Colonic mucosa (tissue), 4 donors: ENCODE measurements around the gene HPS4. TPM values are rescaled to one million over a fixed set of nuclear protein-coding genes. Genes with fewer than 3 reads are reported as not detected.
"Not testable (repeated sequence)": the region's sequence is repeated elsewhere in the genome, so short reads cannot be mapped to it uniquely, and the experiment has no call there.

Experiments
- DNase-seq: peaks from one replicate; pipeline ENCODE4 v3.0.0-alpha.2; 2020
- H3K27ac ChIP-seq: fragments of 200-600 bp; one replicate; pipeline ENCODE4 v1.8.0; 2021
- H3K27me3 ChIP-seq: fragments of 200-600 bp; one replicate; pipeline ENCODE4 v1.8.0; 2021
- H3K36me3 ChIP-seq: fragments of 200-600 bp; one replicate; pipeline ENCODE4 v1.8.0; 2021
- H3K4me1 ChIP-seq: fragments of 200-600 bp; one replicate; pipeline ENCODE4 v1.8.0; 2021; ENCODE audit warnings: mild to moderate bottlenecking
- H3K4me3 ChIP-seq: fragments of 200-600 bp; one replicate; pipeline ENCODE4 v1.8.0; 2021
- H3K9ac ChIP-seq, 2 donors: one replicate each; pipeline ENCODE4 v1.7.0; 2013; ENCODE audit warnings: control low read depth in 2 of 2, low read depth in 2 of 2, low read length in 2 of 2
- H3K9me3 ChIP-seq: fragments of 200-600 bp; one replicate; pipeline ENCODE4 v1.8.0; 2021
- intact Hi-C: fragments of 100-400 bp; cut with DNase I; formaldehyde crosslinking; loops from one replicate; pipeline ENCODE4 v1.14.1; 2022
- total RNA-seq, 2 donors: library from RNA; stranded (reverse); fragmentation: NEBNext Ultra II Directional in 1 of 2; extraction: Animal tissue kit (Norgen Biotek cat#: 25700) in 1 of 2; gene quantifications; one replicate each; pipeline ENCODE4 v1.2.1, GENCODE V29; 2021
- TF ChIP-seq, protein P1 (sequence below): fragments of 200-600 bp; IDR thresholded peaks from one replicate; pipeline ENCODE4 v1.8.0; 2022; ENCODE audit warnings: antibody characterized with exemption, mild to moderate bottlenecking
- donor health status: healthy.
- donor health status: DM: no; HTN: no; CAD: no.
- donor health status: DM: no; HTN: no; CAD: no.

HPS4 gene
- total RNA-seq, 2 donors from 2014 or later = 23.8 to 26.3 TPM

GRCh38 chr22:26443901-26444690, 39.5 kb downstream of the HPS4 start:
- Histone ChIP-seq H3K9ac (no peak overlapping the region), H3K9me3 (no peaks in the 10 kb centered on the region), H3K27ac (no peak overlapping the region), H3K36me3 (no peaks in the 10 kb centered on the region), H3K27me3 (no peaks in the 10 kb centered on the region), H3K4me1 (no peaks in the 10 kb centered on the region), H3K4me3 (no peak overlapping the region)
- no peak for DNase-seq
- intact Hi-C loops = no loop called here
- TF ChIP-seq, protein P1, sequence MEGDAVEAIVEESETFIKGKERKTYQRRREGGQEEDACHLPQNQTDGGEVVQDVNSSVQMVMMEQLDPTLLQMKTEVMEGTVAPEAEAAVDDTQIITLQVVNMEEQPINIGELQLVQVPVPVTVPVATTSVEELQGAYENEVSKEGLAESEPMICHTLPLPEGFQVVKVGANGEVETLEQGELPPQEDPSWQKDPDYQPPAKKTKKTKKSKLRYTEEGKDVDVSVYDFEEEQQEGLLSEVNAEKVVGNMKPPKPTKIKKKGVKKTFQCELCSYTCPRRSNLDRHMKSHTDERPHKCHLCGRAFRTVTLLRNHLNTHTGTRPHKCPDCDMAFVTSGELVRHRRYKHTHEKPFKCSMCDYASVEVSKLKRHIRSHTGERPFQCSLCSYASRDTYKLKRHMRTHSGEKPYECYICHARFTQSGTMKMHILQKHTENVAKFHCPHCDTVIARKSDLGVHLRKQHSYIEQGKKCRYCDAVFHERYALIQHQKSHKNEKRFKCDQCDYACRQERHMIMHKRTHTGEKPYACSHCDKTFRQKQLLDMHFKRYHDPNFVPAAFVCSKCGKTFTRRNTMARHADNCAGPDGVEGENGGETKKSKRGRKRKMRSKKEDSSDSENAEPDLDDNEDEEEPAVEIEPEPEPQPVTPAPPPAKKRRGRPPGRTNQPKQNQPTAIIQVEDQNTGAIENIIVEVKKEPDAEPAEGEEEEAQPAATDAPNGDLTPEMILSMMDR = no peak

DNA sequence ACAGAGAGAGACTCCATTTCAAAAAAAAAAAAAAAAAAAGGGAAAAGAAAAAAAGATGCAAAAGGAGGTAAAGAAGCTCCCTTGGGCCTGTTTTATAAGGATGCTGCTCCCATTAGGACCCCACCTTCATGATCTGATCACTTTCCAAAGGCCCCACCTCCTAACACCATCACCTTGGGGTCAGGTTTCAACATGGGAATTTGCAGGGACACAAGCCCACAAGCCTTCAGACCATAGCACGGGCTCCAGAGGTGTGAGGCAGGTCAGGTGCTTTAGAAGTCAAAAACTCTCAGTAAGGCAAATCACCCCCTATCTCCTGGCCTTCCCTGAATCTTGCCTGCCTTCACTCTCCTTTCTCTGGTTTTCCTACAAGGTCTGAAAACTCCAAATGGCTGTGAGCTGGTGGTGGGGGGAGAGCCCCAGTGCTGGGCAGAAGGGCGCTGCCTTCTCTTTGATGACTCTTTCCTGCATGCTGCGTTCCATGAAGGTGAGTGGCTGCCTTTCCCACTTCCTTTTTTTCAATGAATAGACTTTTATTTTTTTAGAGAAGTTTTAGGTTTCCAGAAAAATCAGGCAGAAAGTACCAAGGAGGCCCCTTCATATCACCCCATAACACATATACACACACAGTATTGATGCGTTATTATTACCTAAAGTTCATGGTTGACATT, 41.4 kb downstream of the HPS4 start:
- intact Hi-C loops = no loop called here
- H3K27ac ChIP-seq = no peak overlapping the region
- no peaks in the 10 kb centered on the region for H3K9me3 ChIP-seq
- TF ChIP-seq, protein P1 = no peak
- H3K4me1 ChIP-seq = peaks cover 3% of the 10 kb centered on the region
- H3K36me3 ChIP-seq = no peaks in the 10 kb centered on the region
- DNase-seq = no peak
- no peak overlapping the region for H3K4me3 ChIP-seq
- no peaks in the 10 kb centered on the region for H3K27me3 ChIP-seq
- no peak overlapping the region for H3K9ac ChIP-seq

DNA sequence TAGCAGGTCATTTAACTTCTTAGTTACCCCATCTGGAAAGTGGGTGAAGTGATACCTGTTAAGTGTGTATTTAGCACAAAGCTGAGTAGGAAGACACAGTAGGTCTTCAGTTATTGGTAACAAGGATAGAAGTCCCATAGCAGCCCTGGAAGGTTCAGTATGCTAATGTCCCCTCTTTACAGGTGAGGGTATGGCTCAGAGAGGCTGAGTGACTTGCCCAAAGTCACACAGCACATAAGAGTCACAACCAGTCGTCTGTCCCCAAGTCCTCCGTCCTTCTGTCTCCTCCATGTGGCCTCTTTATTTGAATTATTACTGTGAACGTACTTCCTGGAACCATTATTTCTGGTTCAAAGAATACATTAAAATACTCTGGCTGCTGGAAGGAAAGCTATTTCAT, 44.0 kb downstream of the HPS4 start:
- Histone ChIP-seq H3K27me3 (no peaks in the 10 kb centered on the region), H3K9me3 (no peaks in the 10 kb centered on the region), H3K9ac (no peak overlapping the region), H3K4me1 (peaks cover 3% of the 10 kb centered on the region), H3K27ac (no peak overlapping the region), H3K36me3 (no peaks in the 10 kb centered on the region), H3K4me3 (no peak overlapping the region)
- DNase-seq = no peak
- TF ChIP-seq, protein P1 = no peak
- intact Hi-C loops = no loop called here

DNA sequence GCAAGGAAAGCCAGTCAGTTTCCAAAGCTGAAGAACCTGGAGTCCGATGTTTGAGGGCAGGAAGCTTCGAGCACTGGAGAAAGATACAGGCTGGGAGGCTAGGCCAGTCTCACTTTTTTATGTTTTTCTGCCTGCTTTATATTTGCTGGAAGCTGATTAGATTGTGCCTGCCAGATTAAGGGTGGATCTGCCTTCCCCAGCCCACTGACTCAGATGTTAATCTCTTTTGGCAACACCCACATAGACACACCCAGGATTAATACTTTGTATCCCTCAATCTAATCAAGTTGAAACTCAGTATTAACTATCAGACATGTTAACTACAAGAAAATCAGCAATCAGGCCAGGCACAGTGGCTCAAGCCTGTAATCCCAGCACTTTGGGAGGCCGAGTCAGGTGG, 44.8 kb downstream of the HPS4 start:
- H3K4me1 ChIP-seq, H3K9ac ChIP-seq, H3K27ac ChIP-seq, H3K4me3 ChIP-seq, intact Hi-C loops, DNase-seq, H3K36me3 ChIP-seq, H3K27me3 ChIP-seq, H3K9me3 ChIP-seq: not testable (repeated sequence)

DNA sequence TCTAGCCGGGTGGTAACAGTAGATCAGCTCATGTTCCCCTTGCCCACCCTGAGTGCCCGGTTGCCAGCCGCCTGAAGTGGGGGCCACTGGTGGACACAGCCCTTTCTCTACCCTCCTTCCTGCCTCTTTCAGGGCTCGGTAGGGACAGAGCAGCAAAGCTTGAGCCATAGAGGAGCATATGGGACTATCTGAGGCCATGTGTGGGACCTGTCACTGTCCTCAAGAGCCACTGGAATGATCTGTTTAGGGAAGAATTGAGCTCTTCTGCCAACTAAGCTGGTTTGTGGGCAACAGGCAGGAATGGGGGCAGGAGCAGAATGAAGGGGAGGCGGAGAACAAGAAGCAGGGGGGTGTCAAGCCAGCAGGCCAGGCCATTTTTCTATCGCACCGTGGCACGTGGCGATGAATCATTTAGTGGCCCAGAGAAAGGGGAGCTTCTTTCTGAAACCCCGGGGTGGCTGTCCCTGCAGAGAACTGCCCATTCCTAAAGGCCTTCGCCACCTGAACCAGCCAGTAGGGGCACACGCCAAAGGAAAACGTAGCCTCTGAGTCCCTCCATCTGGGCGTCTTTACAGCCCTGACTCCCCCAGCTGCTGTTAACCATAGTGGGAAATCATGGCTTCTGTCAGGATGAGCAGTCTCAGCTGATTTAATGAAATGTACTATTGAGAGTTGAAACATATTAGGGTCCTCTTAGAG, 45.7 kb downstream of the HPS4 start:
- no peaks in the 10 kb centered on the region for H3K27me3 ChIP-seq
- H3K9ac ChIP-seq = peak overlapping the region in 1 of 2 donors; percentile 58
- H3K4me3 ChIP-seq = no peak overlapping the region
- no peak for DNase-seq
- H3K9me3 ChIP-seq = no peaks in the 10 kb centered on the region
- no peaks in the 10 kb centered on the region for H3K36me3 ChIP-seq
- H3K4me1 ChIP-seq = peaks cover 3% of the 10 kb centered on the region
- peak overlapping the region; percentile 62 for H3K27ac ChIP-seq
- intact Hi-C loops = no loop called here
- TF ChIP-seq, protein P1 = no peak
